GM18505 (cell line): ENCODE data around the gene HAUS8.

Experiments used
- ATAC-seq: cut with Tn5 transposase; IDR thresholded peaks from one replicate; pipeline ENCODE4 v1.9.1; 2021; ENCODE audit not compliant: unreplicated experiment
- POLR2A ChIP-seq: IDR thresholded peaks from 4 replicates; pipeline ENCODE4 v1.6.1; 2011; ENCODE audit warnings: borderline replicate concordance; ENCODE audit not compliant: insufficient read depth, insufficient read length; ENCODE audit errors: extremely low read depth

The HAUS8 gene

DNA sequence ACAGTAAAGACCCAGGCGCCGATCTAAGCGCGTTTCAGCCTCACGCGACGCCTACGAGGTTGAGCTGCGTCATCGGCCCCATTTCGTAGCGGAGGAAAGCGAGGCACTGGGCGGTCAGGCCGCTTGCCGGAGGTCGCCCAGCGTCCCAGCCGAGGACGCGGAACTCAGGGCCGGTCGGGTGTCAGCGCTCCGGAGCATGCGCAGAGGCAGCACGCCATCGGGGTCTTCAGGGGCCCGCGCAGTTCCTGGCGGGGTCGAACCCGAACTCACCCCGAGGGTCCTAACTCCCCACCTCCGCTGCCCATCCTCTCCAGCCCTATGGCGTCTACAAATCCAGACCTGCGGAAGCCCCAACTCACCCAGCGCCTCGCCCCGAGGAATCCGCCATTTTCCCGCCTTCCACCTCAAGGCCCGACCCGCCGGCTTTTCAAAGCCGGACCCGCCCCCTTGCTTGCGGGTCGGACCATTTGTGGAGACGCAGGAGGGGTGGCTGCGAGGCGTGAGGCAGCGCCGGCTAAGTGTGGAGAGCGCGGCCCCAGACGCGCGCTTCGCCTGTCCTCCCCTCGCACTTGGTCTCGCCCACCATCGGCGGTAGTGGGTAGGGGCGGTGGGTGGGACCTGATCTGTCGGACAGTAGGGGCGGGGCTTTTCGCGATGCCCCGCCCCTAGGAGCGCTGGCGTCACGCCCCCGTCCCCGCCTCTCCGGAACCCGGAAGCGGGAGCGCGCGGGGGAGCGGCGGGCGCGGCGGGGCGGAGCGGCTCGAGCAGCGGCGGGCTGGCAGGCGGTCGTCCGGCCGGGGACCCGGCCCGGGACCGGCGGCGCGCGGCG lies at the start of gene HAUS8, which contains the start of gene MYO9B:
Gene HAUS8, minus strand, starts transcription at position 418 of the 829 bp plus-strand sequence. Its CDS starts 30 bp downstream, at position 388.
Gene MYO9B, plus strand, starts transcription at position 743 of the 829 bp plus-strand sequence. CDS start 25,941 bp downstream, outside the sequence.
- peak; percentile 74 for ATAC-seq
- TF ChIP-seq POLR2A, result peak; percentile 78

GRCh38 chr19:17124025-17124424 lies 48.8 kb upstream of the HAUS8 start:
- TF ChIP-seq POLR2A, result no peak
- ATAC-seq, result no peak

- no peak for ATAC-seq
- no peak for TF ChIP-seq POLR2A
Measured at GRCh38 chr19:17123041-17123440, 47.8 kb upstream of the HAUS8 start.

DNA sequence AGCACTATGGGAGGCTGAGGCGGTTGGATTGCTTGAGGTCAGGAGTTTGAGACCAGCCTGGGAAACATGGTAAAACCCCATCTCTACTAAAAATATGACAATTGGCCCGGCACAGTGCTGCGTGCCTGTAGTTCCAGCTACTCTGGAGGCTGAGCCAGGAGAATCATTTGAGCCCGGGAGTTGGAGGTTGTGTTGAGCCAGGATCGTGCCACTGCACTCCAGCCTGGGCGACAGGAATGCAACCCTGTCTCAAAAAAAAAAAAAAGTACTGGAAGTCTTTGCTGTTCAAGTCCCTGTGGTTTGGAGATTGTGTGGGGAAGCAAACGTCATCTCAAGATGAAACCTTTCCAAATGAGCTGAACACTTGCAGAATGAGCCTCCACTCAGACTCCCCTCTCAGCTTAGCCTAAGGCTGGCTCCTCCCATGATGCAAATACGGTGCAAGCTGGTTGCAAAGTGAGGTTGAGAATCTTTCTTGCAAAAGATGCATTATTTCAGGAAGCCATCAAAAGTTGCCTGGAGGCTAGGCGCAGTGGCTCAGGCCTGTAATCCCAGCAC lies 46.6 kb upstream of the HAUS8 start:
- no peak for ATAC-seq
- peak; percentile 8 for TF ChIP-seq POLR2A

- ATAC-seq, result no peak
- TF ChIP-seq POLR2A, result no peak
Measured at GRCh38 chr19:17118957-17119356, 43.7 kb upstream of the HAUS8 start.

DNA sequence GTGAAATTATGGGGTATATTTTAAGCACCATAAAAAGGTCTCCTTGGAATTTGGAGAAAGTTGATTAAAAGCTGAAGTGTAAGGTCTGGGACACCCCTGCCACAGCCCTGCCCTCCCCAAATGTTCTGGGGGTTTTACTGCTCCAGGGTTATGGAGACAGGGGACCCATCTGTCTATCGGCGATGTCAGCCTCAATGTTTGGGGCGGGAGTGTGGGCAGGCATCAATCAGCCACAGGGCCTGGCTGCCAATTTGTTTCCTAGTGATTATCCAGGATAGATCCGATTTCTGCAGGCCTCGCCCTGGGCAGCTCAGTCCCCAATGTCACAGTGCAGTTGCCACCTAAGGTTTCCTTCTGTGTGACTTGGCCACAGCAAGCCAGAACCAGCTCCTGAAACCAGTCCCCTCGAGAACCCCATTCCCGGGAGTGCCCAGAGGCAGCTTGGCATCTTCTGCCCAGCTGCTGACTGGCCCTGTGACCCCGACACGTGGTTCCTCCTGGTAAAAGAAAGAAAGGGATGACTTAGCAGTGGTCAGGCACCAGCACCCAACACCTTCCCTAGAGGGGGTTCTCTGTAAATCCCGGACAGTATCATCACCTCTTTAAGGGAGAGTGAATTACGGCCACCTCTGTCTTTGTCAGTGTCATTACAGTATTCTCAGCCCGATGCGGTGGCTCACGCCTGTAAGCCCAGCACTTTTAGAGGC lies 41.9 kb upstream of the HAUS8 start:
- no peak for TF ChIP-seq POLR2A
- no peak for ATAC-seq

DNA sequence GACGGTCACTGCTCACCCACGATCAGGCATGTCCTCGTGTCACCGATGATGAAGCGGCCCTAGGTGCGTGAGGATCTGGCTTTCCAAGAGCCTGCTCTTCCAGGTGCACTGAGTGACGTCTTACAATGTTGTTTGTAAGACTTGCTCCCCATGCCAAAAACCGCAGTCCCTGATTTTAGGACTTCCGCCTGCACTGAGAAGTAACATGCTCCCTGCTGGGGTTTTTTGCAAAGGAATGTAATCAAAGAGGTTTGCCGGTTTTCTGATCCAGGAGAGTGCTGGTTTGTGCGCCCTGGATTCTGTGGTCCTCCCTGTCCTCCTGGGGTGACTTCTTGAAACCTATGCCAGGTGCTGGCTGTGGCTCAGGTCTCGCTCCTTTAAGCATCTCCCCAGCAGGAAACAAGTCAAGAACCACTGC lies 39.2 kb upstream of the HAUS8 start:
- ATAC-seq, result no peak
- no peak for TF ChIP-seq POLR2A

DNA sequence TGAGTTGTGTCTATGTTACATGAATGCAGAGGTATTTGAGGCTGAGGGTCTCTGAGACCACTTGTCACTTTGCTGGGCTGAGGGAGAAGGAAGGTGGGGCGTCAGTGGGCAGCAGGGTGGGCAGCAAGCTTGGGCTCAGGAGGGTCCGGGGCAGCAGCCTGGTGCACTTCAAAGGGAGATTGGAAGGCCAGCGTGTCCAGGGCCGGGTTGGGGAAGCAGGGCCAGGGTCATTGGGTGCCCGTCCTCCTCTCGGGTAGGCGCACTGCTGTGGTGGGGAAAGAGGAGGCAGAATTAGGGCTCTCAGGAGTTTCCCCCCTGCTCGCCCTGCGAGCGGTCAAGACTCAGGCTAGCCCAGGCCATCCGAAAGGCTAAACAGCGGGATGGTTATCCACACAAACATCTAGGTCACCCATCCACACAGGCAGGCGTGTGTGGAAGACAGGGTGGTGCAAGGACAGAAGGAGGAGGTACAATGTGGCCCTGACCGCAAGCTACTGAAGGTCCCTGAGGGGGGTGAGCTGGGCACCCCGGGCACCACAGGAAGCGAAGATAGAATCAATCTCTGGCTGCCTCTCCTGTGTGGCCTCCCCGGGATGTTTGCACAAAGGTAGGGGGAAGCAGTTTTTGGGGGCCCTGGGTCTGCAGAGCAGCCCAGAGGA lies 38.0 kb upstream of the HAUS8 start:
- ATAC-seq, result no peak
- TF ChIP-seq POLR2A, result no peak

DNA sequence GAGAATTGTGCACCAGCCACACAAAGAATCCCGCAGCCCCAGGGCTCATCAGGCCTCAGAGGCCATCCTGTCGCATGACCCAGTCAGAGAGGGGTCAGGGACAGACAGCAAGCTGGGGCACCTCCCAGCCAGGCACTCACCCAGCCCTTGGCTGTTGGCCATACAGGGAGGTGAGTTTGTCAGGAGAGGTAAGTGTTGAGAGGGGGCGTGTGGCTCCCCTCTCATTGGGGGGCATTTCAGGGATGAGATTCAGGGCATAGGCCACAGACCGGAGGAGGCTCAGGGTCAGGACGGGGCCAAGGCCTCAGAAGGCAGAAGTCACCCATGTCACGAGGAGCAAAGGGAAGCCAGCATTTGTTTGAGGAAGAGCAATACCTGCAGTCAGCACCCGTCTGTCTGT lies 37.4 kb upstream of the HAUS8 start:
- no peak for TF ChIP-seq POLR2A
- ATAC-seq, result no peak

GRCh38 chr19:17112271-17112670 lies 37.0 kb upstream of the HAUS8 start:
- no peak for TF ChIP-seq POLR2A
- no peak for ATAC-seq

DNA sequence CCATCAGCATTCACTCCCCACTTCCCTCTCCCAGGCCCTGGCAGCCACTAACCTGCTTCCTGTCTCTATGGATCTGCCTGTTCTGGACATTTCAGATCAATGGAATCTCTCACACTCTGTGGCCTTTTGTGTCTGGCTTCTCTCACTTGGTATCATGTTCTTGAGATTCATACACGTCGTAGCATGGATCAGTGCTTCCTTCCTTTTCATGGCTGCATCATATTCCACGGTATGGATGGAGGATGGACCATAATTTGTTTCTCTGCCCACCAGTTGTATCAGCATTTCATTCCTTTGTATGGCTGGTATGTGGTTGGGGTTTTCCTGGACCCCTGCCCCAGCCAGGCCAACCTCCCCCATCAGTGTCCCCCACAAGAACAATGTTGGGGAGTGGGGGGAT lies 36.5 kb upstream of the HAUS8 start:
- no peak for ATAC-seq
- no peak for TF ChIP-seq POLR2A

- no peak for ATAC-seq
- no peak for TF ChIP-seq POLR2A
Measured at GRCh38 chr19:17110599-17110966, 35.3 kb upstream of the HAUS8 start.

GRCh38 chr19:17109962-17110598 lies 34.8 kb upstream of the HAUS8 start:
- ATAC-seq, result no peak
- TF ChIP-seq POLR2A, result no peak
